ENCODE results near the gene PSMD7.

DNA sequence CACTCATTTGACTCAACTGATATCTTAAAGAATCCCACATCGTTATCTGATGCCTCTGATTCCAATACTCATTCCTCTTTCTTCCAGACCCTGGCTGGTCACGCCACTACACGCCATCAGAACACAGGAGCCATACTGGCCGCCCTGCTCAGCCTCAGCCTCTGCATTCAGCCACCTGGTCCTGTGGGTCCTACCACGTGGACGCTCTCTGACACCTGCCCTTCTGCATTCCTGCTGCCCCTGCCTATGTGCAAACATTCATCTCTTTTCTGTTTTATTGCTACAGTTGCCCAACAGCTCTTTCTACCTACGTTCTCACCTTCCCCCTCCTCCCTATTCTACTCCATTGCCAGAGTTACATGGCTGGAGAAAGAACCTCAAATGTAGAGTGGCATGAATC is 18.4 kb downstream of the PSMD7 start:
- TF ChIP-seq YY1 (IDR thresholded peaks at IDR 0.05; ENCODE audit: insufficient read depth, insufficient replicate concordance, low read depth, low read length) = no peak
- TF ChIP-seq ARHGAP35 (CRISPR knock-in tag; IDR thresholded peaks at IDR 0.05; ENCODE audit: borderline replicate concordance) = no peak
- no peak for TF ChIP-seq TAF1 (CRISPR knock-in tag; IDR thresholded peaks at IDR 0.05)
- TF ChIP-seq PHF20 (CRISPR knock-in tag; IDR thresholded peaks at IDR 0.05) = no peak
- TF ChIP-seq, protein P1, sequence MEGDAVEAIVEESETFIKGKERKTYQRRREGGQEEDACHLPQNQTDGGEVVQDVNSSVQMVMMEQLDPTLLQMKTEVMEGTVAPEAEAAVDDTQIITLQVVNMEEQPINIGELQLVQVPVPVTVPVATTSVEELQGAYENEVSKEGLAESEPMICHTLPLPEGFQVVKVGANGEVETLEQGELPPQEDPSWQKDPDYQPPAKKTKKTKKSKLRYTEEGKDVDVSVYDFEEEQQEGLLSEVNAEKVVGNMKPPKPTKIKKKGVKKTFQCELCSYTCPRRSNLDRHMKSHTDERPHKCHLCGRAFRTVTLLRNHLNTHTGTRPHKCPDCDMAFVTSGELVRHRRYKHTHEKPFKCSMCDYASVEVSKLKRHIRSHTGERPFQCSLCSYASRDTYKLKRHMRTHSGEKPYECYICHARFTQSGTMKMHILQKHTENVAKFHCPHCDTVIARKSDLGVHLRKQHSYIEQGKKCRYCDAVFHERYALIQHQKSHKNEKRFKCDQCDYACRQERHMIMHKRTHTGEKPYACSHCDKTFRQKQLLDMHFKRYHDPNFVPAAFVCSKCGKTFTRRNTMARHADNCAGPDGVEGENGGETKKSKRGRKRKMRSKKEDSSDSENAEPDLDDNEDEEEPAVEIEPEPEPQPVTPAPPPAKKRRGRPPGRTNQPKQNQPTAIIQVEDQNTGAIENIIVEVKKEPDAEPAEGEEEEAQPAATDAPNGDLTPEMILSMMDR (CRISPR knock-in tag; IDR thresholded peaks at IDR 0.05) = no peak
- no peak for TF ChIP-seq HNRNPL (IDR thresholded peaks at IDR 0.05; ENCODE audit: low read depth, low read length)
- TF ChIP-seq, protein P2, sequence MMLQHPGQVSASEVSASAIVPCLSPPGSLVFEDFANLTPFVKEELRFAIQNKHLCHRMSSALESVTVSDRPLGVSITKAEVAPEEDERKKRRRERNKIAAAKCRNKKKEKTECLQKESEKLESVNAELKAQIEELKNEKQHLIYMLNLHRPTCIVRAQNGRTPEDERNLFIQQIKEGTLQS (CRISPR knock-in tag; IDR thresholded peaks at IDR 0.05) = no peak
- TF ChIP-seq RBAK (CRISPR knock-in tag; IDR thresholded peaks at IDR 0.05) = no peak

Data from HepG2 (cell line).